Endothelial cell of umbilical vein (primary cell): ENCODE data around the gene VIPR1.

Source experiments
- FOS ChIP-seq: IDR thresholded peaks from 2 replicates; pipeline ENCODE4 v1.6.1; 2011; ENCODE audit warnings: mild to moderate bottlenecking, low read length, moderate library complexity, borderline replicate concordance; ENCODE audit not compliant: insufficient read depth
- POLR2A ChIP-seq: IDR thresholded peaks from 2 replicates; pipeline ENCODE4 v1.6.1; 2012; ENCODE audit warnings: low read depth, mild to moderate bottlenecking, control low read depth, low read length
- POLR2AphosphoS5 ChIP-seq: IDR thresholded peaks from 2 replicates; pipeline ENCODE4 v1.6.1; 2012; ENCODE audit warnings: low read depth, mild to moderate bottlenecking, control low read depth, low read length, moderate library complexity; ENCODE audit not compliant: insufficient read depth
- TF ChIP-seq, protein P1 (sequence below), 2 donors: IDR thresholded peaks; 1 replicate in 1 of 2; 2 replicates in 1 of 2; pipeline ENCODE4 v1.5.1; 2011; ENCODE audit warnings: low read length in 2 of 2, mild to moderate bottlenecking in 2 of 2, moderate library complexity in 2 of 2, control low read depth in 1 of 2, inconsistent platforms in 1 of 2, low read depth in 1 of 2; ENCODE audit not compliant: insufficient read depth in 1 of 2; ENCODE audit errors: extremely low read depth in 1 of 2

DNA sequence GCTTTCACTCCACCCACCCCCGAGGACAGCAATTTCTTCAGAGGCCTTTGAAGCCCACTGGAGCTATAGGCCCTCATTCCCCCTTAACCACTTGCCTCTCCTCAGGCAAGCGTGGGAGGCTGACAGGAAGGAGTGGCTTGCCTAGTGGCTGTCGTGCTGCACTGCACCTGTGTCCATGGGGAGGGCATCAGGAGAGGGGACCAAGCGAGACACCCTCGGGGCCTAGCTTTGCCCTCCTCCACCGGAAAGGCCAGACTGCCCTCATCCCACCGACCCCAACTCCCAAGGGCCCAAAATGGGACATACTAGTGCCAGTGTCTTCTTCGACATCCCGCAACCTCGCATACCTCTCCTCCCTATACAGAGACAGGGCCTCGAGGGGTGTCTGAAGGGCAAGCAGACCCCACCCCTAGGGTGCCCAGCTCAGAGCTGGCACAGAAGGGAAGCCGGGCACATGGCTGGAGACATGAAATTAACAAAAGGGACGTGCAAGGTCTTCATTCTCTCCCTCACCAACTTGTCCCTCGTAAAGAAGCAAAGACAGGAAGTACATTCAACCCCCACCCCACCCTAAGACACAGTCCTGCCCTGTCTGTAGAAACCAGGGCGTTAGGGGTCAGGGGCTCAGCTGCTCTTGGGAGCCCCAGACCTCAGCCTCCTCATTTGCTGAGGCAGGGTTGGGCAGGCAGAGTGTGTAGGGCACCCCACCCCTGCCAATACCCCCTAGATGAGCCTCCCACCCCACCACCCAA is 24.3 kb downstream of the VIPR1 start:
- no peak for TF ChIP-seq FOS
- TF ChIP-seq, protein P1, sequence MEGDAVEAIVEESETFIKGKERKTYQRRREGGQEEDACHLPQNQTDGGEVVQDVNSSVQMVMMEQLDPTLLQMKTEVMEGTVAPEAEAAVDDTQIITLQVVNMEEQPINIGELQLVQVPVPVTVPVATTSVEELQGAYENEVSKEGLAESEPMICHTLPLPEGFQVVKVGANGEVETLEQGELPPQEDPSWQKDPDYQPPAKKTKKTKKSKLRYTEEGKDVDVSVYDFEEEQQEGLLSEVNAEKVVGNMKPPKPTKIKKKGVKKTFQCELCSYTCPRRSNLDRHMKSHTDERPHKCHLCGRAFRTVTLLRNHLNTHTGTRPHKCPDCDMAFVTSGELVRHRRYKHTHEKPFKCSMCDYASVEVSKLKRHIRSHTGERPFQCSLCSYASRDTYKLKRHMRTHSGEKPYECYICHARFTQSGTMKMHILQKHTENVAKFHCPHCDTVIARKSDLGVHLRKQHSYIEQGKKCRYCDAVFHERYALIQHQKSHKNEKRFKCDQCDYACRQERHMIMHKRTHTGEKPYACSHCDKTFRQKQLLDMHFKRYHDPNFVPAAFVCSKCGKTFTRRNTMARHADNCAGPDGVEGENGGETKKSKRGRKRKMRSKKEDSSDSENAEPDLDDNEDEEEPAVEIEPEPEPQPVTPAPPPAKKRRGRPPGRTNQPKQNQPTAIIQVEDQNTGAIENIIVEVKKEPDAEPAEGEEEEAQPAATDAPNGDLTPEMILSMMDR (IDR thresholded peaks at IDR 0.05; ENCODE audit: extremely low read depth in 1 of 2, insufficient read depth in 1 of 2, low read depth in 1 of 2, low read length in 2 of 2): no peak
- TF ChIP-seq POLR2AphosphoS5: no peak
- no peak for TF ChIP-seq POLR2A
